HCT116 (cell line): Measurements from ENCODE around the gene DIDO1. TPM values are rescaled to one million over a fixed set of nuclear protein-coding genes. Genes with fewer than 3 reads are reported as not detected.
A peak's percentile ranks its signal among the peaks of the same experiment; 100 is the strongest.

Experiments used
- ATAC-seq: fragments of 200-7000 bp; cut with Tn5 transposase; 2 replicates; pipeline ENCODE4 v1.9.1; 2020; ENCODE audit warnings: mild to moderate bottlenecking, moderate library complexity
- BruUV-seq: library from RNA; stranded (reverse); fragments of 400-500 nt; replicated peaks from 2 replicates; lab custom pipeline; 2021; lab: Mats Ljungman, UMichigan
- CTCF ChIA-PET: fragments of 300-600 bp; sonication (Branson Sonifier 250); formaldehyde crosslinking; loops from one replicate; lab custom pipeline; 2021; ENCODE audit warnings: antibody characterized with exemption; lab: Charles Lee
- POLR2A ChIA-PET: fragments of 300-600, 350-600 bp; sonication (Branson Sonifier 250); formaldehyde crosslinking; loops from one replicate; lab custom pipeline; 2021; ENCODE audit warnings: antibody characterized with exemption; lab: Charles Lee
- RAD21 ChIA-PET, 2 experiments: fragments of 300-600 bp; sonication (Branson Sonifier 250); formaldehyde crosslinking; loops; one replicate each; lab custom pipeline; 2023; ENCODE audit warnings: low total read pairs in 2 of 2; ENCODE audit not compliant: uncharacterized antibody in 2 of 2, unreplicated experiment in 2 of 2, low non-redundant PET in 1 of 2; lab: Charles Lee
- DNase-seq: peaks from one replicate; pipeline ENCODE4 v3.0.0-alpha.2; 2010; ENCODE audit warnings: low read depth, low spot score
- H2AFZ ChIP-seq: fragments of 200-600 bp; shearing (Covaris generic), sonication (generic); 2 replicates; pipeline ENCODE4 v1.6.1; 2017; ENCODE audit warnings: low read depth, mixed run types, mixed read lengths, antibody characterized with exemption, low read length; ENCODE audit not compliant: poor library complexity, severe bottlenecking
- H3K27ac ChIP-seq: 2 replicates; pipeline ENCODE4 v1.5.1; 2012; ENCODE audit warnings: low read depth, low read length
- H3K27me3 ChIP-seq: fragments of 200-600 bp; sonication (generic); 2 replicates; pipeline ENCODE4 v1.6.1; 2016; ENCODE audit warnings: mixed run types, low read length, mixed read lengths; ENCODE audit not compliant: insufficient read depth
- H3K36me3 ChIP-seq, 2 experiments: fragments of 200-500 bp in 1 of 2; fragments of 200-600 bp in 1 of 2; sonication (Bioruptor generic) in 1 of 2; sonication (generic) in 1 of 2; 2 replicates each; pipeline versions ENCODE4 v1.5.1 to v1.6.1; 2014 to 2016; ENCODE audit warnings: low read length in 2 of 2, inconsistent platforms in 1 of 2, mixed read lengths in 1 of 2, mixed run types in 1 of 2; ENCODE audit not compliant: insufficient read depth in 2 of 2, control insufficient read depth in 1 of 2
- H3K4me1 ChIP-seq, 2 experiments: fragments of 200-600 bp in 1 of 2; sonication (generic) in 1 of 2; 2 replicates each; pipeline versions ENCODE4 v1.5.1 to v1.6.1; 2012 to 2017; ENCODE audit warnings: low read length in 2 of 2, inconsistent platforms in 1 of 2, mild to moderate bottlenecking in 1 of 2, mixed read lengths in 1 of 2, mixed run types in 1 of 2, moderate library complexity in 1 of 2; ENCODE audit not compliant: insufficient read depth in 2 of 2, control insufficient read depth in 1 of 2
- H3K4me2 ChIP-seq: fragments of 200-600 bp; sonication (generic); 2 replicates; pipeline ENCODE4 v1.6.1; 2017; ENCODE audit warnings: mixed run types, low read length, mixed read lengths
- H3K4me3 ChIP-seq, 2 experiments: fragments of 200-600 bp in 1 of 2; sonication (generic) in 1 of 2; replicated peaks in 1 of 2; 2 replicates each; pipeline ENCODE4 v1.5.1; 2011 to 2016; ENCODE audit warnings: low read length in 2 of 2, control low read depth in 1 of 2, low read depth in 1 of 2, mild to moderate bottlenecking in 1 of 2, mixed read lengths in 1 of 2, mixed run types in 1 of 2
- H3K79me2 ChIP-seq: fragments of 200-600 bp; sonication (generic); 2 replicates; pipeline ENCODE4 v1.6.1; 2017; ENCODE audit warnings: mild to moderate bottlenecking, mixed run types, low read length, moderate library complexity, mixed read lengths; ENCODE audit not compliant: insufficient read depth
- H3K9ac ChIP-seq: fragments of 200-600 bp; sonication (generic); 2 replicates; pipeline ENCODE4 v1.6.1; 2016; ENCODE audit warnings: low read length, mixed read lengths
- H3K9me2 ChIP-seq: fragments of 200-600 bp; sonication (generic), shearing (Covaris generic); 2 replicates; pipeline ENCODE4 v1.6.1; 2017; ENCODE audit warnings: mixed run types, mild to moderate bottlenecking, moderate library complexity; ENCODE audit not compliant: insufficient read depth
- H3K9me3 ChIP-seq, 2 experiments: fragments of 200-500 bp in 1 of 2; fragments of 200-600 bp in 1 of 2; sonication (Bioruptor generic) in 1 of 2; sonication (generic) in 1 of 2; 2 replicates each; pipeline ENCODE4 v1.6.1; 2014 to 2017; ENCODE audit warnings: low read length in 2 of 2, mixed read lengths in 2 of 2, inconsistent platforms in 1 of 2, low read depth in 1 of 2, mild to moderate bottlenecking in 1 of 2, mixed run types in 1 of 2, moderate library complexity in 1 of 2; ENCODE audit not compliant: control insufficient read depth in 1 of 2, insufficient read depth in 1 of 2
- H4K20me1 ChIP-seq: fragments of 200-600 bp; sonication (generic), shearing (Covaris generic); 2 replicates; pipeline ENCODE4 v1.6.1; 2017; ENCODE audit warnings: mixed run types, mild to moderate bottlenecking, moderate library complexity; ENCODE audit not compliant: insufficient read depth
- ATF3 ChIP-seq: IDR thresholded peaks from 2 replicates; pipeline ENCODE4 v1.6.1; 2012
- CBX3 ChIP-seq: IDR thresholded peaks from 2 replicates; pipeline ENCODE4 v1.6.1; 2012; ENCODE audit warnings: low read depth
- CEBPB ChIP-seq: IDR thresholded peaks from 2 replicates; pipeline ENCODE4 v1.6.1; 2012; ENCODE audit warnings: low read depth
- CTCF ChIP-seq, 3 experiments: fragments of 200-600 bp in 1 of 3; sonication (generic) in 1 of 3; IDR thresholded peaks in 2 of 3; conservative IDR thresholded peaks in 1 of 3; 2 replicates each; pipeline ENCODE4 v1.5.1; 2012 to 2017; ENCODE audit warnings: low read depth in 2 of 3, low read length in 2 of 3, antibody characterized with exemption in 1 of 3, borderline replicate concordance in 1 of 3, control low read depth in 1 of 3, mild to moderate bottlenecking in 1 of 3, mixed read lengths in 1 of 3, mixed run types in 1 of 3, moderate library complexity in 1 of 3; ENCODE audit not compliant: insufficient read depth in 1 of 3
- EGR1 ChIP-seq: IDR thresholded peaks from 2 replicates; pipeline ENCODE4 v1.6.1; 2012; ENCODE audit warnings: low read depth
- ELF1 ChIP-seq: IDR thresholded peaks from 2 replicates; pipeline ENCODE4 v1.6.1; 2012; ENCODE audit warnings: low read depth, borderline replicate concordance
- EZH2 ChIP-seq: fragments of 200-600 bp; sonication (generic); IDR thresholded peaks from 2 replicates; pipeline ENCODE4 v1.6.1; 2017; ENCODE audit warnings: antibody characterized with exemption, mixed run types
- EZH2phosphoT487 ChIP-seq: fragments of 200-600 bp; IDR thresholded peaks from 2 replicates; pipeline ENCODE4 v1.6.1; 2018; ENCODE audit warnings: antibody characterized with exemption, borderline replicate concordance
- FOSL1 ChIP-seq: IDR thresholded peaks from 2 replicates; pipeline ENCODE4 v1.6.1; 2012; ENCODE audit warnings: low read depth
- JUND ChIP-seq: IDR thresholded peaks from 2 replicates; pipeline ENCODE4 v1.6.1; 2012
- MAX ChIP-seq: IDR thresholded peaks from 2 replicates; pipeline ENCODE4 v1.6.1; 2012
- RAD21 ChIP-seq: IDR thresholded peaks from 2 replicates; pipeline ENCODE4 v1.6.1; 2012; ENCODE audit warnings: low read depth, mild to moderate bottlenecking
- REST ChIP-seq: IDR thresholded peaks from 2 replicates; pipeline ENCODE4 v1.6.1; 2012; ENCODE audit warnings: low read depth
- TCF7L2 ChIP-seq: IDR thresholded peaks from 2 replicates; pipeline ENCODE4 v1.7.0; 2011; ENCODE audit warnings: borderline replicate concordance, inconsistent platforms; ENCODE audit not compliant: insufficient read depth, insufficient read length; ENCODE audit errors: extremely low read depth
- YY1 ChIP-seq: IDR thresholded peaks from 2 replicates; pipeline ENCODE4 v1.6.1; 2011; ENCODE audit warnings: low read length, low read depth, moderate library complexity, mild to moderate bottlenecking; ENCODE audit not compliant: insufficient replicate concordance; ENCODE audit errors: extremely low read depth
- ZBTB33 ChIP-seq: IDR thresholded peaks from 2 replicates; pipeline ENCODE4 v1.6.1; 2011; ENCODE audit warnings: mild to moderate bottlenecking, low read length, moderate library complexity; ENCODE audit not compliant: insufficient replicate concordance; ENCODE audit errors: extremely low read depth
- intact Hi-C: fragments of 100-400 bp; cut with micrococcal nuclease; formaldehyde crosslinking; loops from 2 replicates; pipeline ENCODE4 v1.10.0; 2022
- total RNA-seq: library from RNA; stranded (reverse); gene quantifications from one replicate; pipeline ENCODE4 v1.2.1, GENCODE V29; 2021; ENCODE audit not compliant: unreplicated experiment

The DIDO1 gene
- total RNA-seq, 1 experiment from 2014 or later = 41.4 TPM

- Histone ChIP-seq H4K20me1 (no peaks in the 10 kb centered on the region), H3K4me2 (peak overlapping the region; percentile 62), H3K4me3 (peak overlapping the region; percentile 18 to 30; a peak in 3 of 4 replicates), H3K4me1 (peaks cover 13 to 26% of the 10 kb centered on the region in 2 experiments), H3K9ac (peak overlapping the region; percentile 53), H3K36me3 (no peaks in the 10 kb centered on the region), H3K27me3 (no peaks in the 10 kb centered on the region), H3K27ac (peak overlapping the region; percentile 77), H3K79me2 (no peaks in the 10 kb centered on the region), H3K9me2 (no peaks in the 10 kb centered on the region), H3K9me3 (no peaks in the 10 kb centered on the region), H2AFZ (peak overlapping the region; percentile 90)
- ChIA-PET CTCF (interaction anchor here (0.7 to 2.3 kb wide), 10 partner anchors 8 to 97 kb away, joined by 3 to 10 read pairs (median 4); partner anchors contain the start of gene TCFL5), POLR2A (interaction anchor here (0.7 to 1.9 kb wide), 7 partner anchors 11 to 133 kb away, joined by 3 to 6 read pairs (median 4); partner anchors contain the start of gene TCFL5), RAD21 (no interaction called here)
- intact Hi-C loops = loop anchor here (1.0 kb wide), 1 partner anchor 129 kb away; no protein-coding TSS in a partner anchor
- DNase-seq = peak; percentile 71
- BruUV-seq = no TSS peak
- ATAC-seq = peak; percentile 92
- no peak for TF ChIP-seq ELF1
- no peak for TF ChIP-seq ZBTB33
- no peak for TF ChIP-seq CEBPB
- TF ChIP-seq ATF3 = no peak
- no peak for TF ChIP-seq REST
- TF ChIP-seq JUND = no peak
- peak; percentile 62 for TF ChIP-seq MAX
- peak; percentile 45; the same call in 1 of the 2 replicates for TF ChIP-seq CBX3
- TF ChIP-seq EGR1 = no peak
- no peak for TF ChIP-seq EZH2phosphoT487
- TF ChIP-seq RAD21 = peak; percentile 35; the same call in 1 of the 2 replicates
- TF ChIP-seq CTCF (IDR thresholded peaks at IDR 0.05 in 2 of 3, conservative IDR thresholded peaks at IDR 0.05 in 1 of 3; ENCODE audit: borderline replicate concordance in 1 of 3, insufficient read depth in 1 of 3, low read depth in 2 of 3, low read length in 2 of 3) = peak; percentile 54 to 59 (median 56); a peak in 5 of 6 replicates
- no peak for TF ChIP-seq FOSL1
- TF ChIP-seq EZH2 = no peak
- peak; percentile 70 for TF ChIP-seq YY1
- TF ChIP-seq TCF7L2 = peak; percentile 15
These were observed 50.6 kb downstream of the DIDO1 start for GRCh38 chr20:62875419-62876361.
